OCI-LY1 (cell line): ENCODE measurements around the gene TEAD1.

Experiments used
- H2AFZ ChIP-seq: fragments of 200-600 bp; sonication (generic), shearing (Covaris generic); 2 replicates; pipeline ENCODE4 v1.6.0; 2014; ENCODE audit warnings: antibody characterized with exemption, mild to moderate bottlenecking, low read length
- H3F3A ChIP-seq: fragments of 200-600 bp; sonication (generic), shearing (Covaris generic); 2 replicates; pipeline ENCODE4 v1.6.0; 2014; ENCODE audit warnings: mild to moderate bottlenecking, antibody characterized with exemption, low read length, moderate library complexity; ENCODE audit not compliant: insufficient read depth
- H3K27ac ChIP-seq: fragments of 200-600 bp; sonication (generic); 2 replicates; pipeline ENCODE4 v1.5.1; 2014; ENCODE audit warnings: low read length, mixed run types, mild to moderate bottlenecking, low read depth; ENCODE audit not compliant: poor library complexity, severe bottlenecking
- H3K27me3 ChIP-seq: fragments of 200-600 bp; sonication (generic); 2 replicates; pipeline ENCODE4 v1.6.0; 2014; ENCODE audit warnings: antibody characterized with exemption, mild to moderate bottlenecking, low read length, moderate library complexity; ENCODE audit not compliant: insufficient read depth
- H3K36me3 ChIP-seq: fragments of 200-600 bp; sonication (generic); 2 replicates; pipeline ENCODE4 v1.6.1; 2014; ENCODE audit warnings: mild to moderate bottlenecking, antibody characterized with exemption, low read length, moderate library complexity, mixed read lengths; ENCODE audit not compliant: insufficient read depth
- H3K4me1 ChIP-seq: fragments of 200-600 bp; sonication (generic); 2 replicates; pipeline ENCODE4 v1.5.1; 2014; ENCODE audit warnings: mild to moderate bottlenecking, low read length, moderate library complexity; ENCODE audit not compliant: insufficient read depth, severe bottlenecking
- H3K4me2 ChIP-seq: fragments of 200-600 bp; sonication (generic), shearing (Covaris generic); 2 replicates; pipeline ENCODE4 v1.6.1; 2014; ENCODE audit warnings: low read length
- H3K4me3 ChIP-seq: fragments of 200-600 bp; sonication (generic); 2 replicates; pipeline ENCODE4 v1.5.1; 2014; ENCODE audit warnings: low read length, low read depth, mild to moderate bottlenecking, mixed read lengths; ENCODE audit not compliant: poor library complexity, severe bottlenecking
- H3K79me2 ChIP-seq: fragments of 200-600 bp; shearing (Covaris generic); 2 replicates; pipeline ENCODE4 v1.6.1; 2016; ENCODE audit warnings: mixed run types, low read length, mixed read lengths; ENCODE audit not compliant: insufficient read depth
- H3K9ac ChIP-seq: fragments of 200-600 bp; sonication (generic), shearing (Covaris generic); 2 replicates; pipeline ENCODE4 v1.6.1; 2014; ENCODE audit warnings: mild to moderate bottlenecking, low read length, mixed read lengths
- H3K9me2 ChIP-seq: fragments of 200-600 bp; sonication (generic), shearing (Covaris generic); 2 replicates; pipeline ENCODE4 v1.6.1; 2014; ENCODE audit warnings: low read depth, mild to moderate bottlenecking, low read length, mixed read lengths
- H3K9me3 ChIP-seq: fragments of 200-600 bp; shearing (Covaris generic); 2 replicates; pipeline ENCODE4 v1.6.1; 2014; ENCODE audit warnings: low read length, mixed read lengths
- H4K20me1 ChIP-seq: fragments of 200-600 bp; sonication (generic), shearing (Covaris generic); 2 replicates; pipeline ENCODE4 v1.6.0; 2016; ENCODE audit warnings: mild to moderate bottlenecking, low read length; ENCODE audit not compliant: insufficient read depth
- CTCF ChIP-seq: fragments of 200-600 bp; sonication (generic), shearing (Covaris generic); IDR thresholded peaks from 2 replicates; pipeline ENCODE4 v1.5.1; 2017; ENCODE audit warnings: mild to moderate bottlenecking, antibody characterized with exemption, low read length, moderate library complexity, mixed read lengths
- EZH2 ChIP-seq: fragments of 200-600 bp; sonication (generic), shearing (Covaris generic); IDR thresholded peaks from 2 replicates; pipeline ENCODE4 v1.8.0; 2017; ENCODE audit warnings: borderline replicate concordance, mixed run types, mild to moderate bottlenecking, antibody characterized with exemption, low read length, moderate library complexity, mixed read lengths

Gene TEAD1

DNA sequence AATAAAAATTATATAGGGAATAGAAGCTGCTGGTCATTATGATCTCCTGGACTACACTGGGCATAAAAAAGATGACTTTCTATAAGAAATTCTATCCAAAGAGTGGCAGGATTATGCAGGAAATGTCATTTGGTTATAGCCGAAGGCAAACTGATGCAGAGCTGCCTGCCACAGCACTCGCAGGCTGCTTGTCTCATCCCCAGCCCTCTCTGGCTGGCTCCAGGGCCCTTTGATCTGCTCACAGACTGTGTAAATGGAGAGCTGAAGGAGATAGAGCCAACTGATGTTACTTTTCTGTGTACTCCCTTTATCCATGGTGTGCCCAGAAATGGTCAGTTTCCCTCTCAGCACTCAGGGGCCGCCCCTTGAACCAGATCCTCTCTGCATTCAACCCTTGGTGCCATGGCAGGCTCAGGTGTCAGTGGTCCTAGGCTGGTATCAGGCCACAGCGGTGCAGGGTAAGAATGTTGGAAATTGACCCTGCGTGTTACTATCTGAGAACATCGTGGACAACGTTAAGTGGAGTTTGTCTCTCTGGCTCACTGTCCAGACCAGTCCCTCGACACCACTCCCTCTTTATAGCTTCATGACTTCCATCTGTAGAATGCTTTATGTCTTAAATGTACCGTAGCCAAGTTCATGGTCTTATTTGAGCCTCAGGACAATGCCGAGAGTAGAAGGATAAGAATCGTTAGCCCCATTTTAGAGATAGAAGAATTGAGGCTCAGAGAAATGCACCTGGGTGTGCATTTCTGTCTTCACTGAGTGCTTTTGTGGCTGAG lies 27.8 kb downstream of the TEAD1 start:
- H3K4me2 ChIP-seq, result no peak overlapping the region
- H3K9me2 ChIP-seq, result no peaks in the 10 kb centered on the region
- H3K36me3 ChIP-seq, result no peaks in the 10 kb centered on the region
- no peak overlapping the region for H2AFZ ChIP-seq
- no peak overlapping the region for H3K4me3 ChIP-seq
- H3K27me3 ChIP-seq, result no peaks in the 10 kb centered on the region
- no peaks in the 10 kb centered on the region for H3K4me1 ChIP-seq
- H4K20me1 ChIP-seq, result no peaks in the 10 kb centered on the region
- no peak overlapping the region for H3K9ac ChIP-seq
- no peak overlapping the region for H3K27ac ChIP-seq
- H3F3A ChIP-seq, result no peaks in the 10 kb centered on the region
- no peaks in the 10 kb centered on the region for H3K79me2 ChIP-seq
- TF ChIP-seq CTCF, result no peak
- no peaks in the 10 kb centered on the region for H3K9me3 ChIP-seq

DNA sequence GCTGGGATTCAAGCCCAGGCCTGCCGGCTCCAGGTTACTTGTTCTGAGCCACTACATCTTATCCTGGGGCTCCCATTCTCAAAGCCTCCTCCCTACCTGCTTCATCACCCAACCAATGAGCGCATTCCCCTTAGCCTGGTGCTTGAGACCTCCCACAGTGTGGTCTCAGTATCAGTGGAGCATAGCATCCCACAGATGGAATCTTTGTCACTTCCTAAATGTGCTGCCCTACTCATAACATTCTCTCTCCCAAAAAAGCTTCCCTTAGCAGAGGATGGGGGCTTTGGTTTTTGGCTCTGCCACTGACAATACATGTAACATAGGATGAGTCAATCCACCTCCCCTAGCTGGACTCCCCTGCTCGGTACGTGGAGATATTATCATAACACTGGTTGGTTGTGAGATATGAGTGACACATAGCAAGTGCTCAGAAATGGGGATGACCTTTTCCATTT lies 28.8 kb downstream of the TEAD1 start:
- no peak overlapping the region for H2AFZ ChIP-seq
- no peaks in the 10 kb centered on the region for H3K27me3 ChIP-seq
- H3K9me2 ChIP-seq, result no peaks in the 10 kb centered on the region
- H3K9me3 ChIP-seq, result no peaks in the 10 kb centered on the region
- H3K4me1 ChIP-seq, result no peaks in the 10 kb centered on the region
- no peak overlapping the region for H3K4me2 ChIP-seq
- no peak overlapping the region for H3K9ac ChIP-seq
- no peak overlapping the region for H3K27ac ChIP-seq
- TF ChIP-seq EZH2, result no peak
- no peak for TF ChIP-seq CTCF
- no peaks in the 10 kb centered on the region for H3K79me2 ChIP-seq
- no peaks in the 10 kb centered on the region for H3K36me3 ChIP-seq
- no peak overlapping the region for H3K4me3 ChIP-seq
- no peaks in the 10 kb centered on the region for H4K20me1 ChIP-seq
- no peaks in the 10 kb centered on the region for H3F3A ChIP-seq

DNA sequence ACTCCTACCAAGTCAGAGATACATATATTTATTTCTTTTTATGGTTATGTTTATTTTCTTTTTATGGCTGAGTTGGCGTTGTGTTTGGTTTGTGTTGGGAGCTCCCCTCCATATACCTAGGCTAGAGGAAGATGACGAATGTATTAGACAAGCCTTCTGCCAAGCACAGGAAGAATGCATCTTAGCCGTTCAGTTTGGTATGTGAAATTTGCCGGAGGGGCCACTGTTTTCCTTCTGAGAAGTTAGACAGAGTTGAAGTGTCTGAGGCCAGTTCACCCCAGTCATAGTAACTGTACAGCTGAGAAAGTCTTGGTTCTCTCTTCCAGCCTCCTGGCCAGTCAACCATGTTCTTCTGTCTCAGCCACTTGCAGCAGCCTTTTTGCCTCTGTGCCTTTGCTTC lies 29.8 kb downstream of the TEAD1 start:
- no peaks in the 10 kb centered on the region for H3K9me3 ChIP-seq
- H3K9ac ChIP-seq, result no peak overlapping the region
- no peak overlapping the region for H3K4me3 ChIP-seq
- H3K27me3 ChIP-seq, result no peaks in the 10 kb centered on the region
- H4K20me1 ChIP-seq, result no peaks in the 10 kb centered on the region
- H3K27ac ChIP-seq, result no peak overlapping the region
- TF ChIP-seq EZH2, result no peak
- TF ChIP-seq CTCF, result no peak
- H3K79me2 ChIP-seq, result no peaks in the 10 kb centered on the region
- no peaks in the 10 kb centered on the region for H3K9me2 ChIP-seq
- no peak overlapping the region for H2AFZ ChIP-seq
- no peaks in the 10 kb centered on the region for H3F3A ChIP-seq
- H3K4me2 ChIP-seq, result no peak overlapping the region
- H3K4me1 ChIP-seq, result no peaks in the 10 kb centered on the region
- no peaks in the 10 kb centered on the region for H3K36me3 ChIP-seq
